Panc1 (cell line): Measurements from ENCODE around the gene GTF3C5.

ENCODE experiments used
- CTCF ChIP-seq: fragments of 450-650 bp; IDR thresholded peaks from 2 replicates; pipeline ENCODE4 v1.5.1; 2017; ENCODE audit warnings: mild to moderate bottlenecking
- POLR2AphosphoS5 ChIP-seq: IDR thresholded peaks from 2 replicates; pipeline ENCODE4 v1.6.1; 2012; ENCODE audit warnings: mild to moderate bottlenecking, low read depth, low read length, moderate library complexity
- TCF7L2 ChIP-seq: IDR thresholded peaks from 2 replicates; pipeline ENCODE4 v1.6.1; 2011; ENCODE audit warnings: mild to moderate bottlenecking, low read depth, low read length, inconsistent platforms

DNA sequence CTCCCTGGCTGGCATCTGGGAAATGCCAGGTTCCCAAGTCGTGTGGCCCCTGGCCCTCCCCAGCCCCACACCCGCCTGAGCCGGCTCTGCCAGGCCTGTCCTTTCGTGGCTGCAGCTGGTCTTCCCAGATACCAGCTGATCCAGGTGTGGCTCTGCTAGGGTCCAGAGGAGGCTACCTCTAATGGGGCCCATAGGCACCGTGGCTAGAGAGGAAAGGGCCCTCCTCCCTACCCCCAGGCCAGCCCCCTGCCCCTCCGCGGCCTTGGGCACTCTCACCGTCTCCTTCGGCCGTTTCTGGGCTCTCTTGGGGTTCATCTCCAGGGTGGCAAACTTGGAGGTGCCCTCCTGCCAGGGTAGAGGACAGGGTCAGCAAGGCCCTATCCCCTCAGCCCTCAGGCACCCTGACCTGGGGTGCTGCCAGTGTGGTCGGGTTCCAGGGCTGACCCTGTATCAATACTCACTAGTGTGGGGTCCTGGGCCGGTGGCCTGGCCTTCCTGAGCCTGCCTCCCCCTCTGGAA lies 73.2 kb downstream of the GTF3C5 start:
- TF ChIP-seq CTCF (no peak), TCF7L2 (no peak), POLR2AphosphoS5 (no peak)
